ENCODE data around the gene CUL4A. TPM values are rescaled to one million over a fixed set of nuclear protein-coding genes. Genes with fewer than 3 reads are reported as not detected.
"Not testable (repeated sequence)": the region's sequence is repeated elsewhere in the genome, so short reads cannot be mapped to it uniquely, and the experiment has no call there.

CUL4A gene
- total and polyA plus RNA-seq, 9 donors, result 52.4 to 72.3 (median 62.8) TPM

- peaks cover 4% of the 10 kb centered on the region for H3K9me3 ChIP-seq (replicated peaks; ENCODE audit: control insufficient read depth, low read depth, low read length)
- H3K36me3 ChIP-seq (ENCODE audit: control insufficient read depth, insufficient read depth, low read length), result peaks cover 51% of the 10 kb centered on the region
- no peaks in the 10 kb centered on the region for H3K4me1 ChIP-seq (ENCODE audit: control insufficient read depth, insufficient read depth, low read length)
- no peak overlapping the region for H3K27ac ChIP-seq (ENCODE audit: low read length)
- no peak overlapping the region for H3K4me3 ChIP-seq (ENCODE audit: low read length)
- WGBS (ENCODE audit: insufficient coverage), result 91% methylated on average over 3 of the region's 5 CpGs
- peak; percentile 7 for DNase-seq
- no peaks in the 10 kb centered on the region for H3K27me3 ChIP-seq (ENCODE audit: control insufficient read depth, insufficient read depth, low read length)
Observed at GRCh38 chr13:113258321-113259054, 49.1 kb downstream of the CUL4A start.

- H3K36me3 ChIP-seq (ENCODE audit: control insufficient read depth, insufficient read depth, low read length), result peaks cover 43% of the 10 kb centered on the region
- no peak overlapping the region for H3K27ac ChIP-seq (ENCODE audit: low read length)
- H3K4me3 ChIP-seq (ENCODE audit: low read length), result no peak overlapping the region
- H3K9me3 ChIP-seq (replicated peaks; ENCODE audit: control insufficient read depth, low read depth, low read length), result peaks cover 4% of the 10 kb centered on the region
- WGBS (ENCODE audit: insufficient coverage), result 97% methylated on average over 6 of the region's 13 CpGs
- H3K4me1 ChIP-seq (ENCODE audit: control insufficient read depth, insufficient read depth, low read length), result no peaks in the 10 kb centered on the region
- H3K27me3 ChIP-seq (ENCODE audit: control insufficient read depth, insufficient read depth, low read length), result no peaks in the 10 kb centered on the region
- DNase-seq, result no peak
Observed at GRCh38 chr13:113260996-113261395, 51.6 kb downstream of the CUL4A start.

- H3K4me1 ChIP-seq (ENCODE audit: control insufficient read depth, insufficient read depth, low read length); DNase-seq; H3K27ac ChIP-seq (ENCODE audit: low read length); H3K9me3 ChIP-seq (replicated peaks; ENCODE audit: control insufficient read depth, low read depth, low read length); H3K4me3 ChIP-seq (ENCODE audit: low read length); H3K27me3 ChIP-seq (ENCODE audit: control insufficient read depth, insufficient read depth, low read length): not testable (repeated sequence)
- peaks cover 28% of the 10 kb centered on the region for H3K36me3 ChIP-seq (ENCODE audit: control insufficient read depth, insufficient read depth, low read length)
- WGBS (ENCODE audit: insufficient coverage), result no CpG with 5 or more reads among the region's 14 CpGs
Observed at GRCh38 chr13:113263016-113263415, 53.6 kb downstream of the CUL4A start.

- peaks cover 7% of the 10 kb centered on the region for H3K36me3 ChIP-seq (ENCODE audit: control insufficient read depth, insufficient read depth, low read length)
- H3K4me3 ChIP-seq (ENCODE audit: low read length), result no peak overlapping the region
- 87% methylated on average over 20 of the region's 20 CpGs for WGBS (ENCODE audit: insufficient coverage)
- H3K9me3 ChIP-seq (replicated peaks; ENCODE audit: control insufficient read depth, low read depth, low read length), result no peaks in the 10 kb centered on the region
- H3K27me3 ChIP-seq (ENCODE audit: control insufficient read depth, insufficient read depth, low read length), result no peaks in the 10 kb centered on the region
- DNase-seq, result no peak
- H3K4me1 ChIP-seq (ENCODE audit: control insufficient read depth, insufficient read depth, low read length), result no peaks in the 10 kb centered on the region
- H3K27ac ChIP-seq (ENCODE audit: low read length), result no peak overlapping the region
Observed at GRCh38 chr13:113267642-113268405, 58.4 kb downstream of the CUL4A start.

GRCh38 chr13:113272031-113272430 is 62.6 kb downstream of the CUL4A start:
- H3K4me3 ChIP-seq (ENCODE audit: low read length), result no peak overlapping the region
- no peak for DNase-seq
- H3K4me1 ChIP-seq (ENCODE audit: control insufficient read depth, insufficient read depth, low read length), result no peaks in the 10 kb centered on the region
- WGBS (ENCODE audit: insufficient coverage), result 100% methylated on average over 1 of the region's 2 CpGs
- H3K36me3 ChIP-seq (ENCODE audit: control insufficient read depth, insufficient read depth, low read length), result no peaks in the 10 kb centered on the region
- no peaks in the 10 kb centered on the region for H3K9me3 ChIP-seq (replicated peaks; ENCODE audit: control insufficient read depth, low read depth, low read length)
- H3K27ac ChIP-seq (ENCODE audit: low read length), result no peak overlapping the region
- H3K27me3 ChIP-seq (ENCODE audit: control insufficient read depth, insufficient read depth, low read length), result peaks cover 2% of the 10 kb centered on the region

- no peaks in the 10 kb centered on the region for H3K36me3 ChIP-seq (ENCODE audit: control insufficient read depth, insufficient read depth, low read length)
- H3K27ac ChIP-seq (ENCODE audit: low read length), result no peak overlapping the region
Observed at GRCh38 chr13:113272701-113273181, 63.3 kb downstream of the CUL4A start.

GRCh38 chr13:113273321-113273720 is 63.9 kb downstream of the CUL4A start:
- Histone ChIP-seq H3K27ac (ENCODE audit: low read length) (no peak overlapping the region), H3K27me3 (ENCODE audit: control insufficient read depth, insufficient read depth, low read length) (peaks cover 2% of the 10 kb centered on the region), H3K4me1 (ENCODE audit: control insufficient read depth, insufficient read depth, low read length) (no peaks in the 10 kb centered on the region), H3K36me3 (ENCODE audit: control insufficient read depth, insufficient read depth, low read length) (no peaks in the 10 kb centered on the region), H3K9me3 (replicated peaks; ENCODE audit: control insufficient read depth, low read depth, low read length) (no peaks in the 10 kb centered on the region), H3K4me3 (ENCODE audit: low read length) (no peak overlapping the region)
- WGBS (ENCODE audit: insufficient coverage), result 82% methylated on average over 6 of the region's 6 CpGs
- no peak for DNase-seq

More at GRCh38 chr13:113272701-113273181, 63.3 kb downstream of the CUL4A start:
- DNase-seq, result no peak
- 86% methylated on average over 6 of the region's 10 CpGs for WGBS (ENCODE audit: insufficient coverage)
- Histone ChIP-seq H3K9me3 (replicated peaks; ENCODE audit: control insufficient read depth, low read depth, low read length) (no peaks in the 10 kb centered on the region), H3K4me3 (ENCODE audit: low read length) (no peak overlapping the region), H3K4me1 (ENCODE audit: control insufficient read depth, insufficient read depth, low read length) (no peaks in the 10 kb centered on the region), H3K27me3 (ENCODE audit: control insufficient read depth, insufficient read depth, low read length) (peaks cover 2% of the 10 kb centered on the region)

- no peak overlapping the region for H3K27ac ChIP-seq (ENCODE audit: low read length)
- WGBS (ENCODE audit: insufficient coverage), result 90% methylated on average over 11 of the region's 15 CpGs
Observed at GRCh38 chr13:113273851-113274590, 64.6 kb downstream of the CUL4A start.

GRCh38 chr13:113274721-113275120 is 65.3 kb downstream of the CUL4A start:
- Histone ChIP-seq H3K27me3 (ENCODE audit: control insufficient read depth, insufficient read depth, low read length) (peaks cover 2% of the 10 kb centered on the region), H3K9me3 (replicated peaks; ENCODE audit: control insufficient read depth, low read depth, low read length) (no peaks in the 10 kb centered on the region), H3K27ac (ENCODE audit: low read length) (no peak overlapping the region), H3K4me3 (ENCODE audit: low read length) (no peak overlapping the region), H3K36me3 (ENCODE audit: control insufficient read depth, insufficient read depth, low read length) (no peaks in the 10 kb centered on the region), H3K4me1 (ENCODE audit: control insufficient read depth, insufficient read depth, low read length) (no peaks in the 10 kb centered on the region)
- 88% methylated on average over 3 of the region's 3 CpGs for WGBS (ENCODE audit: insufficient coverage)
- no peak for DNase-seq

More at GRCh38 chr13:113273851-113274590, 64.6 kb downstream of the CUL4A start:
- no peaks in the 10 kb centered on the region for H3K36me3 ChIP-seq (ENCODE audit: control insufficient read depth, insufficient read depth, low read length)
- peaks cover 2% of the 10 kb centered on the region for H3K27me3 ChIP-seq (ENCODE audit: control insufficient read depth, insufficient read depth, low read length)
- H3K4me3 ChIP-seq (ENCODE audit: low read length), result no peak overlapping the region
- no peak for DNase-seq
- no peaks in the 10 kb centered on the region for H3K9me3 ChIP-seq (replicated peaks; ENCODE audit: control insufficient read depth, low read depth, low read length)
- no peaks in the 10 kb centered on the region for H3K4me1 ChIP-seq (ENCODE audit: control insufficient read depth, insufficient read depth, low read length)

GRCh38 chr13:113275387-113275786 is 66.0 kb downstream of the CUL4A start:
- Histone ChIP-seq H3K4me3 (ENCODE audit: low read length) (no peak overlapping the region), H3K27ac (ENCODE audit: low read length) (no peak overlapping the region), H3K9me3 (replicated peaks; ENCODE audit: control insufficient read depth, low read depth, low read length) (no peaks in the 10 kb centered on the region), H3K27me3 (ENCODE audit: control insufficient read depth, insufficient read depth, low read length) (peaks cover 2% of the 10 kb centered on the region), H3K4me1 (ENCODE audit: control insufficient read depth, insufficient read depth, low read length) (no peaks in the 10 kb centered on the region), H3K36me3 (ENCODE audit: control insufficient read depth, insufficient read depth, low read length) (no peaks in the 10 kb centered on the region)
- DNase-seq, result peak; percentile 16
- WGBS (ENCODE audit: insufficient coverage), result no CpG with 5 or more reads among the region's 3 CpGs
